Measurements from ENCODE around the gene FAM83B.
"Not testable (repeated sequence)": the region's sequence is repeated elsewhere in the genome, so short reads cannot be mapped to it uniquely, and the experiment has no call there.

The FAM83B gene

DNA sequence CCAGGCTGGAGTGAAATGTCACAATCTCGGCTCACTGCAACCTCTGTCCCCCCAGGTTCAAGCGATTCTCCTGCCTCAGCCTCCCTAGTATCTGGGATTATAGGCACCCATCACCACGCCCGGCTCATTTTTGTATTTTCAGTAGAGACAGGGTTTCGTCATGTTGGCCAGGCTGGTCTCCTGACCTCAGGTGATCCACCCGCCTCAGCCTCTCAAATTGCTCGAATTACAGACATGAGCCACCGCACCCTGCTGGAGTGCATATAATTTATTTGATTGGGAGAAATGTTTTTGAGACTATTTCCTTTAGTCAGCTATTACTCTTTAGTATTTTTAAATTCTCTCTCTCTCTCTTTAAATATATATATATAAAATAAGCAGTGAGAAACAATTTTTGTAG lies 29.8 kb downstream of the FAM83B start:
- TF ChIP-seq, protein P1, sequence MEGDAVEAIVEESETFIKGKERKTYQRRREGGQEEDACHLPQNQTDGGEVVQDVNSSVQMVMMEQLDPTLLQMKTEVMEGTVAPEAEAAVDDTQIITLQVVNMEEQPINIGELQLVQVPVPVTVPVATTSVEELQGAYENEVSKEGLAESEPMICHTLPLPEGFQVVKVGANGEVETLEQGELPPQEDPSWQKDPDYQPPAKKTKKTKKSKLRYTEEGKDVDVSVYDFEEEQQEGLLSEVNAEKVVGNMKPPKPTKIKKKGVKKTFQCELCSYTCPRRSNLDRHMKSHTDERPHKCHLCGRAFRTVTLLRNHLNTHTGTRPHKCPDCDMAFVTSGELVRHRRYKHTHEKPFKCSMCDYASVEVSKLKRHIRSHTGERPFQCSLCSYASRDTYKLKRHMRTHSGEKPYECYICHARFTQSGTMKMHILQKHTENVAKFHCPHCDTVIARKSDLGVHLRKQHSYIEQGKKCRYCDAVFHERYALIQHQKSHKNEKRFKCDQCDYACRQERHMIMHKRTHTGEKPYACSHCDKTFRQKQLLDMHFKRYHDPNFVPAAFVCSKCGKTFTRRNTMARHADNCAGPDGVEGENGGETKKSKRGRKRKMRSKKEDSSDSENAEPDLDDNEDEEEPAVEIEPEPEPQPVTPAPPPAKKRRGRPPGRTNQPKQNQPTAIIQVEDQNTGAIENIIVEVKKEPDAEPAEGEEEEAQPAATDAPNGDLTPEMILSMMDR (IDR thresholded peaks at IDR 0.05): no peak
- no peak for TF ChIP-seq ZFX (IDR thresholded peaks at IDR 0.05; ENCODE audit: borderline replicate concordance)
- no peak overlapping the region for H3K27ac ChIP-seq

DNA sequence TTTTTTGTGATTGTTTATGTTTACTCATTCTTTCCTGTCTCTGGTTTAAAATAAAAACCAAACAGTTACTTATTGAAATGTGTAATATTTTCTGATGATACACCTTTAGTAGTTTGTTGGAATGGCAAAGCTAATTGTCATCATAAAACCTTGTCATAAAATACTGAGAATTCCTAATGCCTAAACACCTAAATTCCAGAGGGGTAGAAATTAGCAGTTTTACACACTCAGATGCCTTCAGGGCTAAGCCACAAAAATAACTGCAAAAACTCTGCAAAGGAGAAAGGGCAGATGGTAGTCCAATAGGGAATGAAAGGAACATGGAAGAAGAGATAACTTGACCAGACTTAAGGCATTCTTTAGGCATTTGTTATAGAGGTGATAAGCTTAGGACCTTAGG lies 30.3 kb downstream of the FAM83B start:
- H3K27ac ChIP-seq: no peak overlapping the region
- TF ChIP-seq ZFX (IDR thresholded peaks at IDR 0.05; ENCODE audit: borderline replicate concordance): no peak
- TF ChIP-seq, protein P1 (IDR thresholded peaks at IDR 0.05): no peak

DNA sequence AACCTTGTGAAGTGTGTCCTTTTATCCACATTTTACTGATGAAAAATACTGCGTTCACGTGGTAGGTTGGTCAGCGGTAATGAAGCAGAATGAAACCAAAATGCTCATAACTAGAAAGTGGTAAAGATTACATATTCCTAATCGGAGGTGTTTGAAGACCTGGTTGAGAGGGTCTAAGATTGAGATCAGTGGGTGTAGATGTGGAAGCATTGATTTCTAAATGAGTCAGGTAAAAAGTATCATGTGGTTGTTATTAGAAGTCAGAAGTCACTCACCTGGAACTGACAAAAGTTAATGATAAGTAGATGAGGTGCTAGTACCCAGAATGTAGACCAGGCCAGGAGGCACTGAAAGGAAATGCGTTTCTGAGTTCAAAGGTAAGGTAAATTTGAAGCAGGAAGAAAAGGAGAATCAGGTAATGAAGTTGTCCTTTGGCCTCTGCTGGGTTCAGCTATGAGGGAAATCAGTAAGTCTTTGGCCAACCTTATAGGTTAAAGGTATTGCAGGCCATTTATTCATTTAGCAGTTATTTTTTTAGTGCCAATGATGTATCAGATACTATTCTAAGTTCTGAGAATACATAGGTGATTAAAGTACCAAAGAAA lies 31.2 kb downstream of the FAM83B start:
- TF ChIP-seq, protein P1 (IDR thresholded peaks at IDR 0.05): no peak
- no peak for TF ChIP-seq ZFX (IDR thresholded peaks at IDR 0.05; ENCODE audit: borderline replicate concordance)
- no peak overlapping the region for H3K27ac ChIP-seq

DNA sequence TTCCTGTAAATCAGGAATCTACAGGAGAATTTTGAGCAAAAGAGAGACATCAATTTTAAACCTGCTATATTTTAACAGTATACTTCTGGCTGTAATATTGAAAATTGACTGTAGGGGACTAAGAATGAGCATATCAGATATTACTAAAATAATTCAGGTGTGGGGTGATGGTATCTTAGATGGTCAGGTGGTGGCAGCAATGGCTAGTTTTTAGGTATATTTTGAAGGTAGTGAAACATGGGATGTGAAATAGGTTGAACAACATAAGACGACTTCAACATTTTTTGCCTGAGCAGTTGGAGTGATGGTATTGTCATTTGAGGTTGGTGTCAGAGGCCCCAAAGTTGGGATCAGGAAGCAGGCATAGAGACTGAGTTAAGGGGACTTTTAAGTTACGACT lies 32.1 kb downstream of the FAM83B start:
- no peak overlapping the region for H3K27ac ChIP-seq
- TF ChIP-seq, protein P1 (IDR thresholded peaks at IDR 0.05): peak; percentile 21; the same call in 1 of the 2 replicates
- no peak for TF ChIP-seq ZFX (IDR thresholded peaks at IDR 0.05; ENCODE audit: borderline replicate concordance)

DNA sequence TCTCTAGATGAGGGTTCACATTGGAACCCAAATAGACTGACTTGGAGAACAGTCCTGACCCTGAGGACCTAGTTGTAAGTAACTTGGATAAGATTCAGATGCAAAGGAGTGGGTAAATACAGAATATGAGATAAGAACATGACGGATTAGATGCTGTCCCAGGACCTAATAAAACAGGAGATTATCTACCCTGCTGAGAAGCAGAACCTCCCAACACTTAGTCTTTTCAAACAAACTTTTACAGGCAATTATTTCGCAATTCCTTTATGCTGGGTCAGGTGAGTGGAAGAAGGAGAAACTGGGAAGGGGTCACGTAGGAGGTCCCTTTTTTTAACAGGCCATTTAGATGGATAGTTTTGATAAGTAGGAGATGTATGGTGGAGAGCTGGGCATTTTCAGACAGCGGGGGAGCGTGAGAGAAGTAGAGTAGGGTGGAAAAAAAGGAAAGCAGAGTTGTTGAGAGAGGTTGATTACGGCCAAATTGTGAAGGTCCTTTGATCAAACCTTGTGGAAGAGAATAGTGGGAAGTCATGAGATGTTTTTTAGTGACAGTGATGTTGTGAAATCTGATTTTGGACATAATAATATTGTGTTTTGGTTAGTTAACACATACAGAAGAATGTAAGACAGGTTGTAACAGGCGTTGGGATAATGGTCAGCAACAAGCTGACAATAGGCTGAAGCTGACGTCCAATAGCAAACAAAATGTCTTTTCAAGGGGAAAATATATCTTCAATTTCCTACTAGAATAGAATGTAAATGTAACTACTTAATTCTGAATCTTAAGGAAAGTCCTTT lies 32.8 kb downstream of the FAM83B start:
- H3K27ac ChIP-seq: no peak overlapping the region
- TF ChIP-seq, protein P1 (IDR thresholded peaks at IDR 0.05): no peak
- no peak for TF ChIP-seq ZFX (IDR thresholded peaks at IDR 0.05; ENCODE audit: borderline replicate concordance)

DNA sequence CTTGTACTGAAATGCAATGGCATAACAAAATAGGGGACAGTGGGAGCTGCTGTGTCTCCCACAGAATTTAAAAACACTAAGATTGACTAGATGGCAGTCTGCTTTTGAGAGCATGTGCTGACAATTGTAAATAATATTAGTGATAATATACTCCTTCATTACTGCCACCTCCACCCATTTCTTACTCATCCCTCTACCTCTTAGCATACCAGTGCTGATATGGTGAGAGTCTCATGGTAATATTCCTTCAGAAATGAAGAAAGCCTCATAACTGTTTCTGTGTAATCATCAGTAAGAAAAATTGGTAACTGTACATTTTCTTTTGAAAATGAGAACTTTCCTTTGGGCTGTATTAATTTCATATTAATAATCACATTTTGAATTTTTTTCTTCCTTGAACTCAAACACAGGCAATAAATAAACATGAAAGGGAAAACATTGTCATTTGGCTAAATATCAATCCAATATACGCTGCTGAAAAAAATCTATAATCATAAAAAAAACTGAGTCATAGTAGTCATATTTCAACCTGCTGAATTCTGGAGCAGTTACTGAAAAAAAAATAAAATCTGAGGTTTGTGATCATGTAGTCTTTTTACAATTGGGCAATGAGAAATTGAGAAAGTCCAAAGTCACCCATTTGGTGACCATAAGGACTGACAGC lies 34.6 kb downstream of the FAM83B start:
- no peak for TF ChIP-seq ZFX (IDR thresholded peaks at IDR 0.05; ENCODE audit: borderline replicate concordance)

DNA sequence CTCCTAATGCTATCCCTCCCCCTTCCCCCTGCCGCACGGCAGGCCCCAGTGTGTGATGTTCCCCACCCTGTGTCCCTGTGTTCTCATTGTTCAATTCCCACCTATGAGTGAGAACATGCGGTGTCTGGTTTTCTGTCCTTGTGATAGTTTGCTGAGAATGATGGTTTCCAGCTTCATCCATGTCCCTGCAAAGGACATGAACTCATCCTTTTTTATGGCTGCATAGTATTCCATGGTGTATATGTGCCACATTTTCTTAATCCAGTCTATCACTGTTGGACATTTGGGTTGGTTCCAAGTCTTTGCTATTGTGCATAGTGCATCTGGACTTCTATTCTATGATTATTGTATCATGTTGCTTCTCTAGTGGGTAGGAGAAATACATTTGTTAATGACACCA lies 35.3 kb downstream of the FAM83B start:
- H3K27ac ChIP-seq: not testable (repeated sequence)

More for the DNA sequence above, 34.6 kb downstream of the FAM83B start:
- H3K27ac ChIP-seq: no peak overlapping the region

DNA sequence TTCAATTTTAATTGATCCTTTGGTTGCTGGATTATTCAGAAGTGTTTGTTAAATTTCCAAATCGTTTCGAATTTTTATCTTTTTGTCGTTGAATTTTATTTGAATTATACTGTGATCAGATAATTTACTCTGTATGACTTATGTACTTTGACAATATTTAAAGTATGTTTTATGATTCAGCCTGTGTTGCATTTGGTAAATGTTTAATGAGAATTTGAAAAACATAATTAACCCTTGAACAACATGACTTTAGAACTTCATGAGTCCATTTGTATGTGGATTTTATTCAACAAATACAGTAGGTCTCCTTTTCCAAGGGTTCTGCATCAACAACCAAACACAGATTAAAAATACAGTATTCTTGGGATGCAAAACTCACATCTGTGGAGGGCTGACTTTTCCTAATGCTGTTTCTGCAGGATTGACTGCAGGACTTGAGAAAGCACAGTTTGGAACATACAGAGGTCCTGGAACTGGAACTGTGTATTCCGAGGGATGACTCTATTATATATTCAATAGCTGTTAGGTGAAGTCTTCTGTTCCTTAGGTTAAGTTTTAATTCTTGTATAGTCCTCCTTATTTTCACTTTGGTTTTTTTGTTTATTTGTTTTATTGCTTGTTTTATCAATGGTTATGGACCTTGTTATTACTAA lies 40.5 kb downstream of the FAM83B start:
- TF ChIP-seq, protein P1 (IDR thresholded peaks at IDR 0.05): no peak
- no peak for TF ChIP-seq ZFX (IDR thresholded peaks at IDR 0.05; ENCODE audit: borderline replicate concordance)
- peak overlapping the region; percentile 2; the same call in 1 of the 2 replicates for H3K27ac ChIP-seq

Measured in 22Rv1 (cell line).